K562 (cell line): ENCODE results near the gene ADAMTSL3. TPM values are rescaled to one million over a fixed set of nuclear protein-coding genes. Genes with fewer than 3 reads are reported as not detected.

ENCODE experiments used
- ATAC-seq: fragments of 200-7000 bp; cut with Tn5 transposase; 3 replicates; pipeline ENCODE4 v1.9.1; 2020; ENCODE audit warnings: moderate library complexity
- BruUV-seq: library from RNA; stranded (reverse); fragments of 400-500 nt; replicated peaks from 2 replicates; lab custom pipeline; 2021; lab: Mats Ljungman, UMichigan
- CTCF ChIA-PET: fragments of 300-600 bp; formaldehyde crosslinking; extraction: SDS; loops from one replicate; lab custom pipeline; 2021; ENCODE audit warnings: low intra/inter-chr PET ratio; lab: Yijun Ruan, JAX
- POLR2A ChIA-PET: fragments of 300-600, 350-650 bp; sonication (Branson Sonifier 250); formaldehyde crosslinking; extraction: SDS; loops from one replicate; lab custom pipeline; 2021; ENCODE audit warnings: antibody characterized with exemption, inconsistent platforms; lab: Yijun Ruan, JAX
- DNase-seq, 4 experiments: peaks; one replicate each; pipeline versions ENCODE4 v3.0.0 to v3.0.0-alpha.2; 2011 to 2018; ENCODE audit warnings: low spot score in 3 of 4, mixed read lengths in 3 of 4; ENCODE audit errors: extremely low read depth in 1 of 4
- FAIRE-seq: peaks from 2 replicates; lab custom pipeline; 2011; peaks lifted over from hg19 to GRCh38; lab: Jason Lieb, UNC
- H2AFZ ChIP-seq: 2 replicates; pipeline ENCODE4 v1.6.0; 2011; ENCODE audit warnings: low read depth, low read length, control low read depth, inconsistent platforms
- H3K27ac ChIP-seq: fragments of 200-600 bp; 3 replicates; pipeline ENCODE4 v1.8.0; 2011; ENCODE audit warnings: low read depth, mild to moderate bottlenecking, control low read depth, inconsistent platforms, low read length, moderate library complexity, mixed read lengths; ENCODE audit errors: extremely low read depth
- H3K27me3 ChIP-seq, 2 experiments: fragments of 300-600 bp in 1 of 2; 2 replicates in 1 of 2; 3 replicates in 1 of 2; pipeline versions ENCODE4 v1.6.0 to v1.8.0; 2011; ENCODE audit warnings: inconsistent platforms in 2 of 2, low read length in 2 of 2, mild to moderate bottlenecking in 1 of 2, mixed read lengths in 1 of 2, moderate library complexity in 1 of 2; ENCODE audit not compliant: control insufficient read depth in 2 of 2, insufficient read depth in 2 of 2
- H3K36me3 ChIP-seq: fragments of 300-600 bp; 3 replicates; pipeline ENCODE4 v1.8.0; 2011; ENCODE audit warnings: mild to moderate bottlenecking, low read length, inconsistent platforms; ENCODE audit not compliant: control insufficient read depth, insufficient read depth
- H3K4me1 ChIP-seq, 2 experiments: fragments of 200-600 bp in 1 of 2; replicated peaks in 1 of 2; 2 replicates in 1 of 2; 3 replicates in 1 of 2; pipeline versions ENCODE4 v1.5.1 to v1.8.0; 2011; ENCODE audit warnings: inconsistent platforms in 2 of 2, low read length in 2 of 2, mild to moderate bottlenecking in 1 of 2, mixed read lengths in 1 of 2, moderate library complexity in 1 of 2; ENCODE audit not compliant: control insufficient read depth in 2 of 2, insufficient read depth in 2 of 2
- H3K4me2 ChIP-seq: 2 replicates; pipeline ENCODE4 v1.6.1; 2011; ENCODE audit warnings: low read length, control low read depth, inconsistent platforms, mixed read lengths; ENCODE audit not compliant: insufficient read depth
- H3K4me3 ChIP-seq: fragments of 200-600 bp; sonication (generic), shearing (Covaris generic); 2 replicates; pipeline ENCODE4 v1.5.1; 2016; ENCODE audit warnings: control low read depth, inconsistent platforms
- H3K79me2 ChIP-seq: fragments of 200-600 bp; 3 replicates; pipeline ENCODE4 v1.8.0; 2011; ENCODE audit warnings: low read length, inconsistent platforms; ENCODE audit not compliant: control insufficient read depth, insufficient read depth
- H3K9ac ChIP-seq, 2 experiments: 2 replicates each; pipeline versions ENCODE4 v1.6.0 to v1.6.1; 2011; ENCODE audit warnings: low read depth in 2 of 2, low read length in 2 of 2, control low read depth in 1 of 2, inconsistent platforms in 1 of 2, mild to moderate bottlenecking in 1 of 2, mixed read lengths in 1 of 2; ENCODE audit not compliant: insufficient read depth in 1 of 2
- H3K9me1 ChIP-seq: one replicate; pipeline ENCODE4 v1.6.0; 2011; ENCODE audit warnings: inconsistent platforms, mild to moderate bottlenecking, low read length, moderate library complexity; ENCODE audit not compliant: control insufficient read depth, insufficient read depth
- H3K9me3 ChIP-seq: replicated peaks from 2 replicates; pipeline ENCODE4 v1.5.1; 2011; ENCODE audit warnings: low read depth, low read length, inconsistent platforms; ENCODE audit not compliant: control insufficient read depth, insufficient read depth
- H4K20me1 ChIP-seq: replicated peaks from 2 replicates; pipeline ENCODE4 v1.6.1; 2011; ENCODE audit warnings: low read length, inconsistent platforms, mixed read lengths; ENCODE audit not compliant: control insufficient read depth, insufficient read depth
- BRF1 ChIP-seq: IDR thresholded peaks from 3 replicates; pipeline ENCODE4 v1.6.1; 2011; ENCODE audit warnings: borderline replicate concordance, mild to moderate bottlenecking; ENCODE audit not compliant: insufficient read length; ENCODE audit errors: extremely low read depth
- DDX20 ChIP-seq: fragments of 450-650 bp; IDR thresholded peaks from 2 replicates; pipeline ENCODE4 v1.6.1; 2016; ENCODE audit warnings: missing genetic modification characterization, low read depth, mild to moderate bottlenecking, missing compliant biosample characterization, moderate library complexity
- FOXP1 ChIP-seq: sonication (generic); formaldehyde crosslinking; IDR thresholded peaks from 2 replicates; pipeline ENCODE4 v1.8.0; 2022; ENCODE audit warnings: mild to moderate bottlenecking, missing genetic modification reagents
- HDAC1 ChIP-seq, 2 experiments: fragments of 450-650 bp; IDR thresholded peaks; 2 replicates each; pipeline ENCODE4 v1.6.1; 2016 to 2017; ENCODE audit warnings: inconsistent platforms in 1 of 2, mild to moderate bottlenecking in 1 of 2, moderate library complexity in 1 of 2
- PHF20 ChIP-seq: fragments of 450-650 bp; IDR thresholded peaks from 2 replicates; pipeline ENCODE4 v1.6.1; 2018; ENCODE audit not compliant: partially characterized antibody
- POLR2A ChIP-seq: fragments of 450-650 bp; conservative IDR thresholded peaks from 2 replicates; pipeline ENCODE4 v1.6.1; 2016
- POLR2AphosphoS5 ChIP-seq: IDR thresholded peaks from 2 replicates; pipeline ENCODE4 v1.6.1; 2011; ENCODE audit warnings: mild to moderate bottlenecking, low read depth, low read length, moderate library complexity; ENCODE audit not compliant: control insufficient read depth, insufficient read depth
- SP2 ChIP-seq: IDR thresholded peaks from 2 replicates; pipeline ENCODE4 v1.6.1; 2011; ENCODE audit warnings: mild to moderate bottlenecking, low read depth, low read length, moderate library complexity; ENCODE audit not compliant: poor library complexity, severe bottlenecking; ENCODE audit errors: extremely low read depth
- SREBF1 ChIP-seq: fragments of 150-350 bp; IDR thresholded peaks from 2 replicates; pipeline ENCODE4 v1.6.1; 2014; ENCODE audit warnings: antibody characterized with exemption, low read depth, low read length, borderline replicate concordance
- TEAD2 ChIP-seq: fragments of 450-650 bp; IDR thresholded peaks from 2 replicates; pipeline ENCODE4 v1.6.1; 2016; ENCODE audit warnings: missing genetic modification characterization, control low read depth, missing compliant biosample characterization
- THRAP3 ChIP-seq: fragments of 450-650 bp; IDR thresholded peaks from 2 replicates; pipeline ENCODE4 v1.6.1; 2016; ENCODE audit warnings: mild to moderate bottlenecking, inconsistent platforms, borderline replicate concordance
- XRCC4 ChIP-seq: IDR thresholded peaks from one replicate; pipeline ENCODE4 v1.6.1; 2011; ENCODE audit not compliant: insufficient read depth, insufficient read length; ENCODE audit errors: extremely low read depth
- WGBS: fragments of 100-300 bp; shearing (Covaris generic); methylation state at CpG from one replicate; pipeline ENCODE4 v1.1.6; 2016; ENCODE audit warnings: low coverage, mixed read lengths; ENCODE audit not compliant: insufficient coverage; ENCODE audit errors: missing lambda C conversion rate; 5-methylcytosine and 5-hydroxymethylcytosine counted together
- in situ Hi-C: fragments of 300-500 bp; cut with MboI; formaldehyde crosslinking; loops from 4 replicates; pipeline ENCODE4 v1.15.0; 2018; ENCODE audit warnings: inconsistent platforms, mixed read lengths
- intact Hi-C: fragments of 100-400 bp; cut with micrococcal nuclease; formaldehyde crosslinking; loops from 2 replicates; pipeline ENCODE4 v1.14.2; 2022
- polyA plus RNA-seq, 8 experiments: library from polyadenylated mRNA; depleted of rRNA in 4 of 8; stranded (reverse) in 5 of 8; unstranded in 3 of 8; fragments of >200 nt; fragmentation: Nextera tagmentation in 2 of 8; fragmentation: Illumina TruSeq in 1 of 8; extraction: Ambion mirVana in 2 of 8; extraction: Trizol in 1 of 8; gene quantifications; 2 replicates each; pipeline versions ENCODE4 v1.2.1 to v1.2.3, GENCODE V29; 2011 to 2014; ENCODE audit warnings: inconsistent platforms in 1 of 8, missing spikeins in 1 of 8
- total RNA-seq, 7 experiments: library from RNA; depleted of rRNA in 6 of 7; stranded (reverse); fragments of >200 nt in 6 of 7; fragmentation: Illumina TruSeq in 2 of 7; extraction: Trizol in 2 of 7; gene quantifications; 2 replicates each; pipeline versions ENCODE4 v1.2.1 to v1.2.3, GENCODE V29; 2011 to 2021; ENCODE audit warnings: low replicate concordance in 1 of 7
- TF ChIP-seq, protein P1 (sequence below), 2 experiments: IDR thresholded peaks; 2 replicates each; pipeline ENCODE4 v1.6.1; 2012; ENCODE audit warnings: improper control_type of control experiment in 2 of 2, low read depth in 2 of 2, low read length in 2 of 2, borderline replicate concordance in 1 of 2
- TF ChIP-seq, protein P2 (sequence below): fragments of 450-650 bp; IDR thresholded peaks from 2 replicates; pipeline ENCODE4 v1.6.1; 2016

ADAMTSL3 gene
- total and polyA plus RNA-seq, 9 of the 15 experiments (the other 6 are each of a cell fraction or from before 2014, with no cell fraction given) = 0.01 to 0.18 (median 0.07) TPM; not detected in 3

DNA sequence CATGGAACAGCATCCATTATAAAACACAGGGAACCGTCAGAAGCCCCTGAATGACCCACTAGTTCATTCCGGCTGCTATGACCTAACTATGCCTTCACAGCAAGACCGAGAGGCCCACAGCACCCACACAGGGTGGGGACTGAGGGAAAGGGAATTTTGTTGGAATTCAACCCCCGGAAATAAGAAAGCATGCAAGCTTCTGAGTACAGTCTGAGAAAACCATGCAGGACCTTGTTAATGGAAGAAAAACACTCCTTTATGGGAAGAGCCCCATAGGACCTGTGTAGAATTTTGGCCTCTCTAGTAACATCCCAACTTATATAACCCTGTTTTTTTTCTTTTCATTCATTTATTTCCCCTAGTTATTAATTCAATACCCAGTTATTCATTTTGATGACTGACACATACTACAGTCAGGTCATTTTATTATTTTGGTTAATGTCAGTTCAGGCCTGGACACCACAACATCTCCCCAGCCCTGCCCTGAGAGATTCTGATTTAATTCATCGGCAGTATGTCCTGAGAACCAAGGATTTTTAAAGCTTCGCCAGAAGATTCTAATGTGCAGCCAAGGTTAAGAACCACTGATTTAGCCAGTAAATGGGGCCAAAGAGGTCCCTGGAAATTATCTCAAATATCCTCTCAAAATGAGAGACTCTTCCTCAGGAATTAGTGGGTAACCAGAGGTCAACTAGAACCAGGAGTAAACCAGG lies 350.0 kb downstream of the ADAMTSL3 start (continued):
- TF ChIP-seq, protein P1, sequence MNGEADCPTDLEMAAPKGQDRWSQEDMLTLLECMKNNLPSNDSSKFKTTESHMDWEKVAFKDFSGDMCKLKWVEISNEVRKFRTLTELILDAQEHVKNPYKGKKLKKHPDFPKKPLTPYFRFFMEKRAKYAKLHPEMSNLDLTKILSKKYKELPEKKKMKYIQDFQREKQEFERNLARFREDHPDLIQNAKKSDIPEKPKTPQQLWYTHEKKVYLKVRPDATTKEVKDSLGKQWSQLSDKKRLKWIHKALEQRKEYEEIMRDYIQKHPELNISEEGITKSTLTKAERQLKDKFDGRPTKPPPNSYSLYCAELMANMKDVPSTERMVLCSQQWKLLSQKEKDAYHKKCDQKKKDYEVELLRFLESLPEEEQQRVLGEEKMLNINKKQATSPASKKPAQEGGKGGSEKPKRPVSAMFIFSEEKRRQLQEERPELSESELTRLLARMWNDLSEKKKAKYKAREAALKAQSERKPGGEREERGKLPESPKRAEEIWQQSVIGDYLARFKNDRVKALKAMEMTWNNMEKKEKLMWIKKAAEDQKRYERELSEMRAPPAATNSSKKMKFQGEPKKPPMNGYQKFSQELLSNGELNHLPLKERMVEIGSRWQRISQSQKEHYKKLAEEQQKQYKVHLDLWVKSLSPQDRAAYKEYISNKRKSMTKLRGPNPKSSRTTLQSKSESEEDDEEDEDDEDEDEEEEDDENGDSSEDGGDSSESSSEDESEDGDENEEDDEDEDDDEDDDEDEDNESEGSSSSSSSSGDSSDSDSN (IDR thresholded peaks at IDR 0.05; ENCODE audit: borderline replicate concordance in 1 of 2, low read depth in 2 of 2, low read length in 2 of 2) = no peak
- TF ChIP-seq THRAP3 = no peak
- no peak for TF ChIP-seq DDX20 (tag)
- no peak for TF ChIP-seq POLR2A

DNA sequence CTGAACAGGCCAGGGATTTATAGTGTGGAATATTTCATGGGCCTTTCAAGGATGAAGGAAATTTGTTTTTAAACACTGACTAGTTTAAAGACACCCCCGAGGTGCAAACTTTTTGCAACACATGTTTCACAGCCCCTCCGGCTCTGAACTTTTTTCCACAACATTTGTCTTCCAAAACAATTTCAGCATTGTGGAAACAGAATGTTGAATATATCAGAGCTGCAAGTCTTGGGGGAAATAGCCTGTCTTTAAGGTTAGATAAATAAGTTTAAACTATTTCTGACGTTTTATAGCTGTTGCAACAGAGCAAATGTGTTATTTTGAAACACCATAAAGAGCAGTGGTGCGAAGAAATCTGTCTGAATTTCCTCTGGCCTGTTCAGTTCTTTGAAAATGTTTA lies 352.5 kb downstream of the ADAMTSL3 start:
- TF ChIP-seq, protein P2, sequence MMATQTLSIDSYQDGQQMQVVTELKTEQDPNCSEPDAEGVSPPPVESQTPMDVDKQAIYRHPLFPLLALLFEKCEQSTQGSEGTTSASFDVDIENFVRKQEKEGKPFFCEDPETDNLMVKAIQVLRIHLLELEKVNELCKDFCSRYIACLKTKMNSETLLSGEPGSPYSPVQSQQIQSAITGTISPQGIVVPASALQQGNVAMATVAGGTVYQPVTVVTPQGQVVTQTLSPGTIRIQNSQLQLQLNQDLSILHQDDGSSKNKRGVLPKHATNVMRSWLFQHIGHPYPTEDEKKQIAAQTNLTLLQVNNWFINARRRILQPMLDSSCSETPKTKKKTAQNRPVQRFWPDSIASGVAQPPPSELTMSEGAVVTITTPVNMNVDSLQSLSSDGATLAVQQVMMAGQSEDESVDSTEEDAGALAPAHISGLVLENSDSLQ = no peak
- TF ChIP-seq BRF1 (no peak), POLR2AphosphoS5 (no peak), FOXP1 (CRISPR knock-in tag) (no peak), SP2 (no peak), PHF20 (no peak), XRCC4 (no peak), SREBF1 (no peak), HDAC1 (IDR thresholded peaks at IDR 0.05) (no peak), TEAD2 (no peak)
- Histone ChIP-seq H3K9me1 (no peaks in the 10 kb centered on the region), H3K4me2 (no peak overlapping the region), H3K27me3 (no peaks in the 10 kb centered on the region), H3K79me2 (no peaks in the 10 kb centered on the region), H3K27ac (no peak overlapping the region), H4K20me1 (no peaks in the 10 kb centered on the region), H3K9me3 (no peaks in the 10 kb centered on the region), H2AFZ (no peak overlapping the region), H3K4me1 (no peaks in the 10 kb centered on the region), H3K36me3 (no peaks in the 10 kb centered on the region), H3K4me3 (no peak overlapping the region), H3K9ac (no peak overlapping the region)
- FAIRE-seq (no peak), DNase-seq (no peak), ATAC-seq (no peak)
- ChIA-PET POLR2A (no interaction called here), CTCF (no interaction called here)
- intact Hi-C loops = no loop called here
- in situ Hi-C loops = no loop called here
- BruUV-seq = no TSS peak
- 1% methylated on average over 4 of the region's 4 CpGs for WGBS
